HG03095 (cell line): ENCODE data around the gene ATG10.
A peak's percentile ranks its signal among the peaks of the same experiment; 100 is the strongest.
"Not testable (repeated sequence)": the region's sequence is repeated elsewhere in the genome, so short reads cannot be mapped to it uniquely, and the experiment has no call there.

ENCODE experiments used
- ATAC-seq: cut with Tn5 transposase; IDR thresholded peaks from one replicate; pipeline ENCODE4 v1.9.1; 2021; ENCODE audit warnings: moderate library complexity; ENCODE audit not compliant: unreplicated experiment

The ATG10 gene

GRCh38 chr5:82217917-82218316 lies 246.1 kb downstream of the ATG10 start:
- no peak for ATAC-seq

- no peak for ATAC-seq
Observed at GRCh38 chr5:82218374-82219156, 246.7 kb downstream of the ATG10 start.

GRCh38 chr5:82221020-82221419 lies 249.2 kb downstream of the ATG10 start:
- no peak for ATAC-seq

- ATAC-seq: no peak
Observed at GRCh38 chr5:82222597-82223574, 251.1 kb downstream of the ATG10 start.

GRCh38 chr5:82225525-82226172 lies 253.8 kb downstream of the ATG10 start:
- ATAC-seq: peak; percentile 93

DNA sequence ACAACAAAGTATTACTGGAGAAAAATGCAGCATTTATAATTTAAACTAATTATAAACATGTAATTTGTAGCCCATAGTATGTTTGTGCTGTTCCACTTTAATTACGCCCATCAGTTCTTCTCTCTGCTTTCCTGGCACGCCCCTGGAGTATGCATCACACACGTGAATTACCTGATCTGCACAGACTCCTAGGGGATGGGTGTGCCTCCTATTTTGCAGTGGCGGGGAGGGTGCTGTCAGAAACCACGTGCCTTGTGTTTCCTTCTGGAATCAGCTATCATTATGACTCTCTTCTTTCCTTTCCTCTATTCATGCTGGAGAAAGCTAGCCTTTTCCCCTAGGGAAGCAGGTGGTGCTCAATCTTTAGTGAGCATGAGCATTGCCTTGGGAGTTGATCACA lies 263.1 kb downstream of the ATG10 start:
- ATAC-seq: no peak

- ATAC-seq: no peak
Observed at GRCh38 chr5:82244151-82244550, 272.3 kb downstream of the ATG10 start.

GRCh38 chr5:82244854-82245635 lies 273.2 kb downstream of the ATG10 start:
- ATAC-seq: no peak

DNA sequence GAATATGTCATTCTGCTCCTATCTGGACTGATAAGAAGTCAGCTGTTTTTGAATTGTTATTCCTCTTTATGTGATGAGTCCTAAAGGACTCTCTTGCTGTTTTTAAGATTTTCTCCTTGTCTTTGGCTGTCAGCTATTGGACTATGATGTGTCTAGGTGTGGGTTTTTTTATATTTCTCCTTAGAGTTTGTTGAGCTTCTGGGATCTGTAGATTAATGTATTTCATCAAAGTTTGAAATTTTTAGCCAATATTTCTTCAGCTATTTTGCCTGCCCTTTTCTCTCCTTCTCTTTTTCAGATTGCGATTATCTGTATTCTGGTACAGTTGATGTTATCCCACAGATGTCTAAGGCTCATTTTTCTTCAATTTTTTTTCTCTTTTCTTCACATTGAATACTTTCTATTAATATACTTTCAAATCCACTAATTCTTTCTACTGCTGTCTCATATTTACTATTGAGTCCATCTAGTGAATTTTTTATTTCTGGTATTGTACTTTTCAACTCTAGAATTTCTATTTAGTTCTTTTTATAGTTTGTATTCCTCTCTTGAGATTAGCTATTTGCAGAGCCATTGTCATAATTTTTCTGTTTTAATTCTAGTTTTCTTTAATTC lies 275.2 kb downstream of the ATG10 start:
- ATAC-seq: no peak

GRCh38 chr5:82252744-82253143 lies 280.9 kb downstream of the ATG10 start:
- ATAC-seq: no peak

DNA sequence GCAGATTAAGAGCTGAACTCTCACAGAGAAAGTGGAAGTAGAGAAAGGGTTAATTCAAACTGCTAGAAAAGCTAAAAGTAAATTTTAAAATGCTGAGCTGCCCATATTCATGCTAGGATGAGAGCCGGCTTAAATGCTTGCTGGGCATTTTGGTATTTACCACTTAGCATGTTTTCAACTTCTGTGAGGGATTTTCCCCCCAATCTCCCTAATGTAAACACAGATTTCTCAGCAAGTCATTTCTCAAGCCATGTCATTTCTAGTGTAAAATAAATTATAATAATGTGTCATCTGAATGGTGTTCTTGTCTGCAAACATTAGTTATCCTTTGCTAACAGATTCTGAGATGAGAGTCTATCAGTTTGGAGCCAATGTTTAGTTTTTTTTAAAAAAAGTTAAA lies 284.0 kb downstream of the ATG10 start:
- no peak for ATAC-seq

DNA sequence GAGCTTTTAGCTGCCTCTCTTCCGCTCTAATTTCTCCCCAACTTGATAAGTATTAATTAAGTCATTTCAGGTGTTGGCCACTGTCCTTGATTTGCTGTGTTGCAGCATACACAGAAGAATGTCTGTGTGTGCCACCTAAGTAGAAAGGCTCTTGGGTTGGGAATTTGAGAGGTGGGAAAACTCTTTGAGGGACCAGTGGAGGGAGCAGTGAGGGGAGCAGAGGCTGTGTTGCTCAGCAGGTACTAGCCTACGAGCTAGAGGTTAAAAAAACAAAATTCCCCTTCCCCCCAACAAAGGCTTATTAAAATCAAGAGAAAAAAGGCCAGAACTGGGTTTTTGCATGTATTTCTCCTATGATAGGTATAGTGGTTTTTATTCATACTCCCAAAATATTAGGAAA lies 285.4 kb downstream of the ATG10 start:
- ATAC-seq: no peak

DNA sequence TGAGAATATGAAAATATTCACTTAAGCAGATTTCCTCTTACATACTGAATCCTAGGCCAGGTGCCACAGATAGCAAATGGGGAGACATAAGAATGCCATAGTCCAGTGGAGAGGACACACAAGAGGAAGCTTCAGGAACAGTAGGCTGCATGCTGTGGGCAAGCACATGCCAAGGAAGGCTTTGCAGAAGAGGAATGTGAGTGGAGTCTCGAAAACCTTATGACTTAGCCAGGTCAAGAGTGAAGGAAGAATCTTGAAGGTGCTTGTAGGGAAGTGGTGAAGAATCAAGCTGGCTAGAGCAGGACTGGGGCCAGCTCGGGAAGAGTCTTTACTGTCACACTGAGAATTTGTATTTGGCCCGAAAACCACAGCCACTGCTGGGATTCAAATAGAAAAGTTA lies 285.9 kb downstream of the ATG10 start:
- ATAC-seq: no peak

GRCh38 chr5:82259172-82259800 lies 287.5 kb downstream of the ATG10 start:
- no peak for ATAC-seq

GRCh38 chr5:82265047-82265446 lies 293.2 kb downstream of the ATG10 start:
- no peak for ATAC-seq

DNA sequence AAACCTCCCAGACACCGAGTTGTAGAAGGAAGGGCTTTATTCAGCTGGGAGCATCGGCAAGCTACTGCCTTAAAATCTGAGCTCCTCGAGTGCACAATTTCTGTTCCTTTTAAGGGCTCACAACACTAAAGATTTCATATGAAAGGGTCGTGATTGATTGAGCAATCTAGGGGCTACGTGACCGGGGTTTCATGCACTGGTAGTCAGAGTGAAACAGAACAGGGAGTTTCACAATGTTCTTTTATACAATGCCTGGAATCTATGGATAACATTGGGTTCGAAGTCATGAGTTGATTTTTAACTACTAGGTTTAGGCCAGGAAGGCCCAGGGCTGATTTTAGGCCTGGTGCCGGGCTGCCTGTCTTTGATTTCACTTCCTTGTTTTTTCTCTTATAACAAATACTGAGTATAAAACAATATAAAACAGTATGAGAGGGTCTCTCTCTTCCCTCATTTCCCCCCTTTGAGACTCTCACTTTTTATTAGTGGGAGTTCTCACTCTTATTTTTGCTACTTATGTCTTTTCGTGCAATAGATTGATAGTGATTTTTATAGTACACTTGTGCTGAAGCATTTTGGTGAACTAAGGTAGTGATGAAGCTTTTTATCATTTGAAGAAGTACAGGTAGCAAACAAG lies 295.6 kb downstream of the ATG10 start:
- ATAC-seq: not testable (repeated sequence)

- ATAC-seq: not testable (repeated sequence)
Observed at GRCh38 chr5:82269363-82269762, 297.5 kb downstream of the ATG10 start.

DNA sequence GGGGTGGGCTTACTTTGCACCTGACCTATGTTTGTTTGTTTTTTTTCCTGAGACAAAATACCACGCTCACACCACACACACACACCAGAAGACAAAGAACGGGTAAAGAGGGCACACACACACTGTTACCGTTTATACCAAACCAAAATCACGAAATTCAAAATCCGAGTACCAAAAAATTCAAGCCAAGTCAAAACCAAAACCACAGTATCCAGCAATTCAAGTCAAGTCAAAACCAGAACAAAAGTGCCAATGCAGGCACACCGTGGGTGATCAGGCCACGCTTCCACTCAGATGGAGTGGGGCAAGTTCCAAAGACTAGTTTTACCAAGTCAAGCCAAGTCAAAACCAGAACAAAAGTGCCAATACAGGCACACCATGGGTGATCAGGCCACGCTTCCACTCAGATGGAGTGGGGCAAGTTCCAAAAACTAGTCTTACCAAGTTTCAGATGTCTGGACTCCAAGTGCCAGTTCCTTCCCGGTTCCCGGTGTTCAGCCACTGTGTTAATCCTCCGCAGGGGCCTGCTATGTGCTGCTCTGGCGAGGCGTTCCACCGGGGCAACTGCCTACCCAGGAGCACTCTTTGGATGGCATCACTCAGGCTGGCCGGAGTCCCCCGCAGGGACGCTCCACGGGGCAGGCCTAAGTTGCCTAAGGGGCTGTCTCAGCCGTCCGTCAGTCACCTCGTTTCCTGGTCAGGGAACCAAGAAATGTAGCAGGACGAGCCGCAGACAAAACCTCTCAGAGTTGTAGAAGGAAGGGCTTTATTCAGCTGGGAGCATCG lies 300.9 kb downstream of the ATG10 start:
- not testable (repeated sequence) for ATAC-seq
